H1 (cell line): ENCODE results near the gene MMP13. TPM values are rescaled to one million over a fixed set of nuclear protein-coding genes. Genes with fewer than 3 reads are reported as not detected.

Experiments used
- BCL11A ChIP-seq, 2 experiments: IDR thresholded peaks; one replicate each; pipeline ENCODE4 v1.6.1; 2011; ENCODE audit warnings: low read depth in 2 of 2, low read length in 2 of 2, mild to moderate bottlenecking in 2 of 2
- CBX5 ChIP-seq: fragments of 300-800, 300-1000 bp; sonication (generic); IDR thresholded peaks from 2 replicates; pipeline ENCODE4 v1.7.1; 2016; ENCODE audit warnings: antibody characterized with exemption, low read length, low read depth
- KDM1A ChIP-seq: fragments of 200-600, 300-600 bp; sonication (generic); IDR thresholded peaks from 2 replicates; pipeline ENCODE4 v1.7.1; 2016; ENCODE audit warnings: mild to moderate bottlenecking, low read length, borderline replicate concordance
- polyA plus RNA-seq, 7 experiments: library from polyadenylated mRNA; depleted of rRNA in 3 of 7; stranded (reverse) in 5 of 7; unstranded in 2 of 7; fragments of >200 nt in 5 of 7; fragments of 200-250 nt in 2 of 7; gene quantifications; 1 replicate in 5 of 7; 2 replicates in 1 of 7; 4 replicates in 1 of 7; pipeline versions ENCODE4 v1.2.1 to v1.2.3, GENCODE V29; 2011 to 2013; ENCODE audit warnings: missing spikeins in 2 of 7, mixed read lengths in 2 of 7
- total RNA-seq: library from RNA; stranded (reverse); fragmentation: NEBNext Ultra II Directional; extraction: Animal tissue kit (Norgen Biotek cat#: 25700); gene quantifications from 2 replicates; pipeline ENCODE4 v1.2.1, GENCODE V29; 2021
- TF ChIP-seq, protein P1 (sequence below): IDR thresholded peaks from 2 replicates; pipeline ENCODE4 v1.6.1; 2011; ENCODE audit warnings: low read depth, mild to moderate bottlenecking, low read length; ENCODE audit not compliant: insufficient read depth

The MMP13 gene
- total and polyA plus RNA-seq, 2 of the 8 experiments (the other 6 are each of a cell fraction or from before 2014, with no cell fraction given): not detected

DNA sequence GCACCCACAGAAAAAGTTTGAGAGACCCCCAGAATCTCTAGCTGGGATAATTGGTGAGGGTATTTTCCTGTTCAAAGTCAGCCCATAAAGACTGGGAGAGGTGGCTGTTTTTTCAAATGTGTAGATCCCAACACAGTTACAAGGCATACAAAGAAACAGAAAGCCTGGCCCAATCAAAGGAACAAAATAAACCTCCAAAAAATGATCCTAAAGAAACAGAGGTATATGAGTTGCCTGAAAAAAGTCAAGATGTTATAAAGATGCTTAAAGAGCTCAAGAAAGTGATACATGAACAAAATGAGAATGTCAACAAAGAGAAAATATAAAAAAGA, 40.5 kb downstream of the MMP13 start (continued):
- TF ChIP-seq CBX5: no peak
- no peak for TF ChIP-seq KDM1A
- TF ChIP-seq, protein P1, sequence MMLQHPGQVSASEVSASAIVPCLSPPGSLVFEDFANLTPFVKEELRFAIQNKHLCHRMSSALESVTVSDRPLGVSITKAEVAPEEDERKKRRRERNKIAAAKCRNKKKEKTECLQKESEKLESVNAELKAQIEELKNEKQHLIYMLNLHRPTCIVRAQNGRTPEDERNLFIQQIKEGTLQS: no peak
- TF ChIP-seq BCL11A (IDR thresholded peaks at IDR 0.05; ENCODE audit: low read depth in 2 of 2, low read length in 2 of 2): no peak
- TF ChIP-seq, all 59 proteins: peak for 0
